HG03103 (cell line): ENCODE data around the gene TMCC1.
"Not testable (repeated sequence)": the region's sequence is repeated elsewhere in the genome, so short reads cannot be mapped to it uniquely, and the experiment has no call there.

ENCODE experiments used
- ATAC-seq: cut with Tn5 transposase; IDR thresholded peaks from one replicate; pipeline ENCODE4 v1.9.1; 2021; ENCODE audit warnings: low read depth; ENCODE audit not compliant: unreplicated experiment

The TMCC1 gene

GRCh38 chr3:129736070-129736469 lies 157.4 kb downstream of the TMCC1 start:
- no peak for ATAC-seq

GRCh38 chr3:129735638-129736037 lies 157.9 kb downstream of the TMCC1 start:
- no peak for ATAC-seq

- ATAC-seq: no peak
Measured at GRCh38 chr3:129734449-129734848, 159.1 kb downstream of the TMCC1 start.

GRCh38 chr3:129732200-129732876 lies 161.2 kb downstream of the TMCC1 start:
- ATAC-seq: no peak

- ATAC-seq: no peak
Measured at GRCh38 chr3:129727707-129728106, 165.8 kb downstream of the TMCC1 start.

- ATAC-seq: no peak
Measured at GRCh38 chr3:129723558-129724324, 169.8 kb downstream of the TMCC1 start.

- ATAC-seq: no peak
Measured at GRCh38 chr3:129722527-129722926, 171.0 kb downstream of the TMCC1 start.

- ATAC-seq: no peak
Measured at GRCh38 chr3:129718201-129718600, 175.3 kb downstream of the TMCC1 start.

GRCh38 chr3:129715854-129716253 lies 177.7 kb downstream of the TMCC1 start:
- ATAC-seq: no peak

- ATAC-seq: no peak
Measured at GRCh38 chr3:129708328-129708861, 185.1 kb downstream of the TMCC1 start.

- ATAC-seq: no peak
Measured at GRCh38 chr3:129705274-129705673, 188.2 kb downstream of the TMCC1 start.

- ATAC-seq: no peak
Measured at GRCh38 chr3:129703913-129704312, 189.6 kb downstream of the TMCC1 start.

GRCh38 chr3:129702934-129703712 lies 190.4 kb downstream of the TMCC1 start:
- no peak for ATAC-seq

- no peak for ATAC-seq
Measured at GRCh38 chr3:129701161-129701560, 192.3 kb downstream of the TMCC1 start.

GRCh38 chr3:129699612-129700011 lies 193.9 kb downstream of the TMCC1 start:
- no peak for ATAC-seq

- ATAC-seq: no peak
Measured at GRCh38 chr3:129699199-129699598, 194.3 kb downstream of the TMCC1 start.

GRCh38 chr3:129697229-129697969 lies 196.1 kb downstream of the TMCC1 start:
- no peak for ATAC-seq

GRCh38 chr3:129696430-129696829 lies 197.1 kb downstream of the TMCC1 start:
- ATAC-seq: not testable (repeated sequence)

- ATAC-seq: no peak
Measured at GRCh38 chr3:129695230-129695629, 198.3 kb downstream of the TMCC1 start.

- no peak for ATAC-seq
Measured at GRCh38 chr3:129694228-129694627, 199.3 kb downstream of the TMCC1 start.
